GM19324 (cell line): ENCODE results near the gene JPT2.

Experiments used
- ATAC-seq: cut with Tn5 transposase; IDR thresholded peaks from one replicate; pipeline ENCODE4 v1.9.1; 2021; ENCODE audit warnings: mild to moderate bottlenecking, moderate library complexity; ENCODE audit not compliant: unreplicated experiment, low FRiP score

JPT2 gene

GRCh38 chr16:1749152-1750117 is 71.4 kb downstream of the JPT2 start:
- no peak for ATAC-seq
